SKM-1 treated with dmso at 0.1 percent for 144 hours (cell line): ENCODE data around the gene POMT2.
"Not testable (repeated sequence)": the region's sequence is repeated elsewhere in the genome, so short reads cannot be mapped to it uniquely, and the experiment has no call there.

Source experiments
- DNase-seq: peaks from one replicate; lab custom pipeline; 2025; ENCODE audit not compliant: unreplicated experiment; lab: John Stamatoyannopoulos, UW

POMT2 gene, protein sequence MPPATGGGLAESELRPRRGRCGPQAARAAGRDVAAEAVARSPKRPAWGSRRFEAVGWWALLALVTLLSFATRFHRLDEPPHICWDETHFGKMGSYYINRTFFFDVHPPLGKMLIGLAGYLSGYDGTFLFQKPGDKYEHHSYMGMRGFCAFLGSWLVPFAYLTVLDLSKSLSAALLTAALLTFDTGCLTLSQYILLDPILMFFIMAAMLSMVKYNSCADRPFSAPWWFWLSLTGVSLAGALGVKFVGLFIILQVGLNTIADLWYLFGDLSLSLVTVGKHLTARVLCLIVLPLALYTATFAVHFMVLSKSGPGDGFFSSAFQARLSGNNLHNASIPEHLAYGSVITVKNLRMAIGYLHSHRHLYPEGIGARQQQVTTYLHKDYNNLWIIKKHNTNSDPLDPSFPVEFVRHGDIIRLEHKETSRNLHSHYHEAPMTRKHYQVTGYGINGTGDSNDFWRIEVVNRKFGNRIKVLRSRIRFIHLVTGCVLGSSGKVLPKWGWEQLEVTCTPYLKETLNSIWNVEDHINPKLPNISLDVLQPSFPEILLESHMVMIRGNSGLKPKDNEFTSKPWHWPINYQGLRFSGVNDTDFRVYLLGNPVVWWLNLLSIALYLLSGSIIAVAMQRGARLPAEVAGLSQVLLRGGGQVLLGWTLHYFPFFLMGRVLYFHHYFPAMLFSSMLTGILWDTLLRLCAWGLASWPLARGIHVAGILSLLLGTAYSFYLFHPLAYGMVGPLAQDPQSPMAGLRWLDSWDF

GRCh38 chr14:77320238-77320935 is at the start of gene POMT2:
Gene POMT2 (minus strand): TSS chr14:77320883. CDS start chr14:77320681, 202 bp downstream.
- peak; percentile 51 for DNase-seq

- no peak for DNase-seq
These were observed 48.6 kb upstream of the POMT2 start for GRCh38 chr14:77369285-77369684.

DNA sequence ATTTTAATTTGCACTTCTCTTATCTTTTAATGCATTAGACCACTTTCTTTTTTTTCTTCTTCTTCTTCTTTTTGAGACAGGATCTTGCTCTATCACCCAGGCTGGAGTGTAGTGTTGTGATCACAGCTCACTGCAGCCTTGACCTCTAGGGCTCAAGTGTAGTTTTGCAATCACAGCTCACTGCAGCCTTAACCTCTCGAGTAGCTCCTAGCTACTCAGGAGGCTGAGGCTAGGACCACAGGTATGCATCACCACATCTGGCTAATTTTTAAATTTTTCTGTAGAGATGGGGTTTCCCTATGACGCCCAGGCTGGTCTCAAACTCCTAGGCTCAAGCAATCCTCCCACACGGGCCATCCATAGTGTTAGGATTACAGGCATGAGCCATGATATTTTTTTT is 43.5 kb upstream of the POMT2 start:
- DNase-seq: no peak

DNA sequence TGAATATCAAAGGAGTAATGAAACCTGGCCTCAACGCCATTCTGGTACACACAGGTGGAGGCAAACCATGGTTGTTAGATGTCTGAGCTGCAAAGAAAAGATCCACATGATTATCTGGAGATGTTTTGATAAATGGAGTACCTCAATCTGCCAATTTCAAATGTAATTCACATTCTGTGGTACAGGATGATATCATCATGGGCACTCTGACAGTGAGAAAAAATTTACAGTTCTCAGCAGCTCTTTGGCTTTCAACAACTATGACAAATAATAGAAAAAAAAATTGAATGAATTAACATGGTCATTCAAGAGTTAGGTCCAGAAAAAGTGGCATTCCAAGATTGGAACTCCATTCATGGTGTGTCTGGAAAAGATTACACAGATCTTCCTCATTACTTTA is 38.9 kb upstream of the POMT2 start:
- DNase-seq: no peak

DNA sequence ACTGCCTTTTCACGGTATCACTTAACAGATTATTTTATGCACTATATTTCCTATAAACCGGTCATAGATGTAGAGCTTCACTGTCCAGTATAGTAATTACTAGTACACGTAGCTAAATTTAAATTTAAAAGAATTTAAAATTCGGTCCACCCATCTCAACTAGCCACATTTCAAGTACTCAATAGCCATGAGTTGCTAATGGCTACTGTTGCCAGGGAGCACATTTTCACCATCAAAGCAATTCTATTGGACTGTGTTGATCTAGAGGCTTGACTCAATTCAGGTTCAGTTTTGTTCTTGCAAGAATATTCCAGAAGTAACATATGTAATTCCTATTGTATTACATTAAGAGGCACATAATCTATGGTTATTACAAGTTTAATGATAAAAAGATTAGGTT is 36.2 kb upstream of the POMT2 start:
- DNase-seq: no peak

GRCh38 chr14:77355811-77356210 is 35.1 kb upstream of the POMT2 start:
- no peak for DNase-seq

DNA sequence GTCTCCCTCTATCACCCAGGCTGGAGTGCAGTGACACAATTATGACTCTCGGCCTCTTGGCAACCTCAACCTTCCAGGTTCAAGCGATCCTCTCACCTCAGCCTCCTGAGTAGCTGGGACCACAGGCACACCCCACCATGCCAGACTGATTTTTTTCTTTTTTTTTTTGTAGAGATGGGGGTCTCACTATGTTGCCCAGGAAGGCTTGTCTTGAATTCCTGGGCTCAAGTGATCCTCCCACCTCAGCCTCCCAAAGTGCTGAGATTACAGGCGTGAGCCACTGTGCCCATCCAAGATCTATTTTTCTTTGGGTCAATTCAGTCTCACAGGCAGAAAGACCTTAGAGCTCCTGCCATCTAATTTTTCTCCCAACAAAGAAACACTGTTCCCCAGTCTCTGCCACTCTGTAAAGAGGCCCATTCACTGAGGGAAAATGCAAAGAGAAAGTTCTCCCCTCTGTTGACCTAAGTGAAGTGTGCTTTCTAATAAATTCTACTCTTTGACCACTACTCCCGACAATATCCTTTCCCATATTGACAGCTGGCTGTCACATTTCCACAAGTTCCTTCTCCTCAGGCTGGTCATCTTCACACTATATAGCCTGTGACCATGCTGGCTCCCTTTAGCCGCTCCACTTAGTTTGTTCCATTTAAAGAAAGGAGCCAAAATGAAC is 32.9 kb upstream of the POMT2 start:
- DNase-seq: no peak

GRCh38 chr14:77347751-77348150 is 27.1 kb upstream of the POMT2 start:
- peak; percentile 72 for DNase-seq

DNA sequence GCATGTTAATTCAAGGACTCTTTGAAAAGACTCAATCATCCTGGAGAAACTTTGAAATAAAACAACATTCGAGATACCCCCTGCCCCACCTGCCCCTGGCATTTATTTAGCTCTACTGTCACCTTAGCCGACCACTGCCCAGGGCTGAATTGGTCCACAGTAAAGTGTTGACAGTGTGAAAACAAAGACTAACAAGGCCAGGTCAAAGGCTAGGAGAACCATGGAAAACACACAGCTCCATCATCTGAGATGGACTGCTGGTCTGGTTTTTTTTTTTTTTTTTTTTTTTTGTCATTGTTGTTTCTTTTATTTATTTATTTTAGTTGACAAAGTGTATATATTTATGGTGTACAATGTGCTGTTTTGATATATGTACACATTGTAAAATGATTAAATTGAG is 25.8 kb upstream of the POMT2 start:
- no peak for DNase-seq

DNA sequence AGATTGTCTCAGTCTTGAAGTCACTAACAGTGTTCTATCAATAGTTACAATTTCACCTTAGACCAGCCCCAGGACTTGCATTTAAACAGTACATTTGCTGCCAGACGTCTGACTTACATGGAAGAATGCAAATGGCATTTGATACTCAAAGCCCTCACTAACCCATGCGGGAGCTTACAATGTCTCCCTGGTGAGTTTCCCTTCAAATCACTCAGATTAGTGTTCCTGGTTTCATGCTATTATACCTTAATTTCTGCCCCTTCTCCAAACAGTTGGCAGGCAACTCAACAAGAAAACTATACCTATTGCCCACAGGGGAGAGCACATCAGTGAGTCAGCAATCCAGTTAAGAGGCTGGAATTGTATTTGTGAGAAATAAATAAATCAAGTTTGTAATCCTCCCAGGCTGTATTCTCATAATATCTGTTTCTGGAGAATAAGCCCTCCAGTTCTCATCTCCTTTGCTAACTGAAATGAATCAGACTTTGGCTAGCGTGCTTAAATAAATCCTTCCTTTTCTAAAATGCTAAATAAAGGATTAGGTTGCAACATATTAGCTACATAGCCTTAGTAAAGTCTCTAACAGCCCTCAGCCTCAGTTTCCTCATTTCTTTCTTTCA is 23.8 kb upstream of the POMT2 start:
- DNase-seq: no peak

GRCh38 chr14:77343662-77344061 is 23.0 kb upstream of the POMT2 start:
- DNase-seq: no peak

DNA sequence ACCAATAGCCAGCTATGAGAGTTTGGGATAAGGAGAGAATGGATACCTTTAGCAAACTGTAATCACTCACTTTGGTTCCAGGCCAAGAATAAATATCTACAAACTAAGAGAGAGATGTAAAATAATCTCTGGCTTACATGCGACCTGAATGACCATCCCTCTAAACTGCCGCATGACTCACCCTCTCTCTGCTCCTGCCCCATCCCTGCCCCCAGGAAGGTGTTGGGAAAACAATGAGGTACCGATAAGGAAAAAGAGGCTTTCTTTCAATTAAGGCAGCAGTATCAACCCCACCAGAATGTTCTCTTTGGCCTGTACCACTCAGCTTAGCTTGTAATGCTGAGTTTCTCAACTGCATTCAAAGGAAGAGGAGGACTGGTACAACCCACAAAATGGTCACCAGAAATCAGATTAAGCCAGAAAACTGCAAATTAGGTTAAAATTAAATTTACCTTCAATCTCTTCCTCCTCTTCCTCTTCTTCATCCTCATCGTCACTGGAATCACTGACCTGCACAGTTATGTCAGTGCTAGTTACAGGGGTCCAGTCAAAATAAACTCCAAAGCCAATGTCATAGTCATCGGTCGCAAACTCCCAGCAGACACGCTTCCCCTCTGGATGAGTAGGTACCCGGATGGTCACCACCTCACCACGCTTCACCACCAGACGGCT is 22.2 kb upstream of the POMT2 start:
- DNase-seq: no peak

- DNase-seq: no peak
These were observed 19.7 kb upstream of the POMT2 start for GRCh38 chr14:77340389-77340788.

DNA sequence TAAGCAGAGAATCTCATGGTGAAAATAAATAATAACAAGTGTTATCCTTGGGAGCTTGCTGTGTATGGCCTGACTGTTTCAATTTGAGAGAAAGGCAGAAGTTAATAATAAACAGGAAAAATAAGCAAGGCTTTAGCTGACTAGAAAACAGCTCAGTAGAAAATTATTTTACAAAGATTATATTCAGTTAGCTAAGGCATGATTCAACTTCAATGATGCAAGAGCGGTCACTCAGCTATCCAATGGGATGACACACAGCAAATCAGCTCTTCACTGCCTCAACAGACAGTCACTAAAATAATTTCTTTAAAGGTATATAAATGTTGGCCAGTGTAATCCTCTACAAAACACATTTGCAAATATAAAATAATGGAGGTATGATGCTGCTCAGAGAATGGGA is 18.7 kb upstream of the POMT2 start:
- no peak for DNase-seq

- DNase-seq: no peak
These were observed 17.6 kb upstream of the POMT2 start for GRCh38 chr14:77338302-77338701.

- DNase-seq: no peak
These were observed 17.2 kb upstream of the POMT2 start for GRCh38 chr14:77337880-77338279.

DNA sequence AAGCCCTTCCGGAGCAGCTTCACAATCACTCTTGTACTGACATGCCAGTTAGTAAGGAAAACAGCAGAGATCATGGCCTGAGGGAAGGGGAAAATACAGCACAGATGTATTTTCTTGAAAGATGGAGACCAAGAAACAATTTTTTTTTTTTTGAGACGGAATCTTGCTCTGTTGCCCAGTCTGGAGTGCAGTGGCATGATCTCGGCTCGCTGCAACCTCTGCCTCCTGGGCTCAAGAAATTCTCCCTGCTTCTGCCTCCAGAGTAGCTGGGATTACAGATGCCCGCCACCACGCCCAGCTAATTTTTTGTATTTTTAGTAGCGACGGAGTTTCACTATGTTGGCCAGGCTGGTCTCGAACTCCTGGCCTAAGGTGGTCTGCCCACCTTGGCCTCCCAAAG is 16.6 kb upstream of the POMT2 start:
- DNase-seq: not testable (repeated sequence)

GRCh38 chr14:77335576-77335975 is 14.9 kb upstream of the POMT2 start:
- no peak for DNase-seq

DNA sequence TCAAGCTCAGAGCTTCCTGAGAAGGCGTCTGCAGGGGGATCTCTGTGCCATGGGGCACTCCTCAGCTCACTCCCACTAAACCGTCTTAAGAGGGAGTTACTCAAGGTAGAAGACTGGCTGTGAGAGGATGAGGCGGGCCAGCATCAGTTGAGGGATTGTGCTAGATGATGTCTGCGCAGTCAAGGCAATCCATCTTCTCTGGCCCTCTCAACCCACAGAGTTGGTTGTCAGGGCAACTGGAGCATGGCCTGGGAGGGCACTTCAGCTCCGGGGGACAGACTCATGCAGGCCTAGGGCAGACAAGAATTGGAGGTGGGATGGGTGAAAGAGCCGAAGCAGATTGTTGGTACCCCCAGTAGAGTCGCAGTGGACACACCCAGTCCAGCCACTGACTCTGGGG is 9.2 kb upstream of the POMT2 start:
- no peak for DNase-seq

DNA sequence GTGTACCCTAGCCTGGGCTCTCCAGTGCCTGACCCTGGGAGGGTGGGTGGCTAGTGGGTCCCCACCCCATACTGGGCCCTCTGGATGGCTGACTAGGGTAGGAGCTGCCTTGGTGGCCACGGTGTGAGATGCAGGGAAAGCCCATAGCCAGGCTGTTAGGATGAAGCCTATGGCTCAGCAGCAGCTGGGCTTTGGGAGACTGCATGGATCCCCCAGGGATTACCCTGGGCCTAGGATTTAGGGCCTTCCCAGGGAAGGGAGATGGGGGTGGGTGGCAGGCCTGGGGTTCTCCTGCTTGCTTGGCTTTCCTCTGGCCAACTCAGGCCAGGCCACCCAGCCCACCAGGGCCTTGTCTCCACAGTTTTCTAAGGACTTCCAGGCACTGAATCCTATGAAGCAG is 6.4 kb upstream of the POMT2 start:
- no peak for DNase-seq
